Measurements from ENCODE around the gene TRIM14. TPM values are rescaled to one million over a fixed set of nuclear protein-coding genes. Genes with fewer than 3 reads are reported as not detected.
A peak's percentile ranks its signal among the peaks of the same experiment; 100 is the strongest.

Gene TRIM14
- total RNA-seq, 4 donors from 2014 or later, result 15.8 to 22.9 (median 20.0) TPM

GRCh38 chr9:98105006-98105405 is 14.0 kb downstream of the TRIM14 start:
- TF ChIP-seq CTCF (IDR thresholded peaks at IDR 0.05) (no peak), POLR2A (IDR thresholded peaks at IDR 0.05) (no peak), EP300 (IDR thresholded peaks at IDR 0.05) (no peak), POLR2AphosphoS5 (IDR thresholded peaks at IDR 0.05) (no peak)
- no peaks in the 10 kb centered on the region for H3K36me3 ChIP-seq
- no peaks in the 10 kb centered on the region for H3K27me3 ChIP-seq
- WGBS, result 95% methylated on average over 6 of the region's 7 CpGs
- H3K27ac ChIP-seq, result no peak overlapping the region
- H3K4me3 ChIP-seq, result no peak overlapping the region
- peaks cover 15% of the 10 kb centered on the region for H3K4me1 ChIP-seq
- H3K9me3 ChIP-seq, result no peaks in the 10 kb centered on the region
- peak; percentile 34 to 60 for DNase-seq (ENCODE audit: low spot score in 2 of 2)

- Histone ChIP-seq H3K27ac (no peak overlapping the region), H3K4me1 (peaks cover 21% of the 10 kb centered on the region), H3K27me3 (no peaks in the 10 kb centered on the region), H3K9me3 (no peaks in the 10 kb centered on the region), H3K4me3 (no peak overlapping the region), H3K36me3 (no peaks in the 10 kb centered on the region)
- TF ChIP-seq CTCF (IDR thresholded peaks at IDR 0.05) (no peak), POLR2AphosphoS5 (IDR thresholded peaks at IDR 0.05) (no peak), EP300 (IDR thresholded peaks at IDR 0.05) (no peak), POLR2A (IDR thresholded peaks at IDR 0.05) (no peak)
- DNase-seq (ENCODE audit: low spot score in 2 of 2), result peak; percentile 53 to 70
- WGBS, result 80% methylated on average over 3 of the region's 3 CpGs
Observed at GRCh38 chr9:98104445-98104881, 14.6 kb downstream of the TRIM14 start.

- 33% methylated on average over 6 of the region's 6 CpGs for whole genome bisulfite sequencing
- Histone ChIP-seq H3K9me3 (no peaks in the 10 kb centered on the region), H3K36me3 (no peaks in the 10 kb centered on the region), H3K27me3 (no peaks in the 10 kb centered on the region), H3K4me1 (peaks cover 37% of the 10 kb centered on the region), H3K27ac (no peak overlapping the region), H3K4me3 (no peak overlapping the region)
- TF ChIP-seq CTCF (IDR thresholded peaks at IDR 0.05), result no peak
- TF ChIP-seq EP300 (IDR thresholded peaks at IDR 0.05), result no peak
- TF ChIP-seq POLR2A (IDR thresholded peaks at IDR 0.05), result no peak
- TF ChIP-seq POLR2AphosphoS5 (IDR thresholded peaks at IDR 0.05), result no peak
- DNase-seq (ENCODE audit: low spot score in 2 of 2), result peak; percentile 52 to 62
Observed at GRCh38 chr9:98101868-98102273, 17.2 kb downstream of the TRIM14 start.

- Histone ChIP-seq H3K36me3 (no peaks in the 10 kb centered on the region), H3K27ac (no peak overlapping the region), H3K27me3 (no peaks in the 10 kb centered on the region), H3K4me3 (no peak overlapping the region), H3K4me1 (peaks cover 37% of the 10 kb centered on the region), H3K9me3 (no peaks in the 10 kb centered on the region)
- peak; percentile 25 to 28 for DNase-seq (ENCODE audit: low spot score in 2 of 2)
- TF ChIP-seq EP300 (IDR thresholded peaks at IDR 0.05) (no peak), POLR2AphosphoS5 (IDR thresholded peaks at IDR 0.05) (no peak), CTCF (IDR thresholded peaks at IDR 0.05) (no peak), POLR2A (IDR thresholded peaks at IDR 0.05) (no peak)
- WGBS, result 93% methylated on average over 7 of the region's 7 CpGs
Observed at GRCh38 chr9:98101416-98101815, 17.6 kb downstream of the TRIM14 start.

GRCh38 chr9:98100456-98100855 is 18.6 kb downstream of the TRIM14 start:
- no peak overlapping the region for H3K27ac ChIP-seq
- no peaks in the 10 kb centered on the region for H3K9me3 ChIP-seq
- no peak for DNase-seq (ENCODE audit: low spot score in 2 of 2)

GRCh38 chr9:98099898-98100297 is 19.1 kb downstream of the TRIM14 start:
- H3K4me3 ChIP-seq, result no peak overlapping the region
- TF ChIP-seq EP300 (IDR thresholded peaks at IDR 0.05), result no peak
- no peak for TF ChIP-seq POLR2AphosphoS5 (IDR thresholded peaks at IDR 0.05)
- no peak for TF ChIP-seq POLR2A (IDR thresholded peaks at IDR 0.05)
- no peak for TF ChIP-seq CTCF (IDR thresholded peaks at IDR 0.05)
- no peak overlapping the region for H3K27ac ChIP-seq
- H3K27me3 ChIP-seq, result no peaks in the 10 kb centered on the region
- peaks cover 2% of the 10 kb centered on the region for H3K36me3 ChIP-seq
- H3K4me1 ChIP-seq, result peaks cover 37% of the 10 kb centered on the region
- DNase-seq (ENCODE audit: low spot score in 2 of 2), result peak; percentile 18 to 40
- no peaks in the 10 kb centered on the region for H3K9me3 ChIP-seq
- WGBS, result 35% methylated on average over 5 of the region's 5 CpGs

More at GRCh38 chr9:98100456-98100855, 18.6 kb downstream of the TRIM14 start:
- no peaks in the 10 kb centered on the region for H3K36me3 ChIP-seq
- H3K4me3 ChIP-seq, result no peak overlapping the region
- TF ChIP-seq POLR2AphosphoS5 (IDR thresholded peaks at IDR 0.05) (no peak), POLR2A (IDR thresholded peaks at IDR 0.05) (no peak), EP300 (IDR thresholded peaks at IDR 0.05) (no peak)
- H3K4me1 ChIP-seq, result peaks cover 37% of the 10 kb centered on the region
- no peaks in the 10 kb centered on the region for H3K27me3 ChIP-seq
